Measurements from ENCODE around the gene PLPP4.

DNA sequence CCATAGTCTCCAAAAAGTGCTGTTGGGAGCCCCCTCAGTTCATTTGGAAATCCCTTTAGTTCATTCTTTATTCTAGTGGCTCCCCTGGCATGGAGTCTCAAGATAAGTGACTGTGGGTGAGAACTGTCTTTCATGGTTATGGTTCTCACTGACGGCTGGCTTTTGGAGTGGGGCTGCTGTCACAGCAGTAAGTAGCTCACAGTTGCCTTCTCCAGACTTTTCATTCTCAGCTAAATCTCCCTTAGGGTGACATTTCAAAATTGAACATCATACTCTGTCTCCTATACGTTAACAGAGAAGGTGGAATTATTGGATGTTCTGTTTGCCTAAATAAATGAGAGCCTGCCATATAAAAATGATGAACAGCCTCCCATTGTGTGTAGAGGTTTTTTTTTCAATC is 58.7 kb downstream of the PLPP4 start:
- TF ChIP-seq, protein P1, sequence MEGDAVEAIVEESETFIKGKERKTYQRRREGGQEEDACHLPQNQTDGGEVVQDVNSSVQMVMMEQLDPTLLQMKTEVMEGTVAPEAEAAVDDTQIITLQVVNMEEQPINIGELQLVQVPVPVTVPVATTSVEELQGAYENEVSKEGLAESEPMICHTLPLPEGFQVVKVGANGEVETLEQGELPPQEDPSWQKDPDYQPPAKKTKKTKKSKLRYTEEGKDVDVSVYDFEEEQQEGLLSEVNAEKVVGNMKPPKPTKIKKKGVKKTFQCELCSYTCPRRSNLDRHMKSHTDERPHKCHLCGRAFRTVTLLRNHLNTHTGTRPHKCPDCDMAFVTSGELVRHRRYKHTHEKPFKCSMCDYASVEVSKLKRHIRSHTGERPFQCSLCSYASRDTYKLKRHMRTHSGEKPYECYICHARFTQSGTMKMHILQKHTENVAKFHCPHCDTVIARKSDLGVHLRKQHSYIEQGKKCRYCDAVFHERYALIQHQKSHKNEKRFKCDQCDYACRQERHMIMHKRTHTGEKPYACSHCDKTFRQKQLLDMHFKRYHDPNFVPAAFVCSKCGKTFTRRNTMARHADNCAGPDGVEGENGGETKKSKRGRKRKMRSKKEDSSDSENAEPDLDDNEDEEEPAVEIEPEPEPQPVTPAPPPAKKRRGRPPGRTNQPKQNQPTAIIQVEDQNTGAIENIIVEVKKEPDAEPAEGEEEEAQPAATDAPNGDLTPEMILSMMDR (conservative IDR thresholded peaks at IDR 0.05; ENCODE audit: low read depth, low read length), result no peak
- TF ChIP-seq EZH2phosphoT487 (IDR thresholded peaks at IDR 0.05; ENCODE audit: borderline replicate concordance, low read length) (no peak), EZH2 (IDR thresholded peaks at IDR 0.05; ENCODE audit: low read length, unreplicated experiment) (no peak)

Measured in PC-3 (cell line).